ENCODE data around the gene SPACA1.

DNA sequence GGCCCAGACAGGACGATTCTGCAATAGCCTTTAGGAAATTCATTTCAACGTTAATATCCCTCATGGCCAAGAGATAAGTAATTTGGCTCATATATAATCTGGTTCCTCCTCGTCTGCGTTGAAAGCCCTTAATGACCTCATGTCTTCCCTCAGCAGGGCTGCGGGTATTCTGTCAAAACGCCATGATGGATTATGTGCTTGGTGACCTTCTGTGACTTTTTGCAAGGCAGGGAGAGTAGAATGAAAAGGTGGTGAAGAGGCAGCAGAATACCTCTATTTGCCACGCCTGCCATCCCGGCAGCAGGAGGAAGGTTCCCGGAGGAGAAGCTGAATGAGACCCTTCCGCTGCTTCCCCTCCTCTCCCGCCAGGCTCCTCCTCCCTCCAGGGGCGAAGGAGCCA lies 41.1 kb upstream of the SPACA1 start:
- TF ChIP-seq POLR2A (IDR thresholded peaks at IDR 0.05), result no peak
- TF ChIP-seq CTCF (IDR thresholded peaks at IDR 0.05), result no peak
